ENCODE measurements around the gene ACOX2. TPM values are rescaled to one million over a fixed set of nuclear protein-coding genes. Genes with fewer than 3 reads are reported as not detected.

Gene ACOX2
- total RNA-seq, 4 donors from 2014 or later = 17.3 to 43.3 (median 23.6) TPM

- 89 to 91% methylated on average over 5 to 6 of the region's 7 CpGs for WGBS, 2 donors (ENCODE audit: low coverage in 1 of 2)
- H3K4me3 ChIP-seq = no peak overlapping the region
- H3K4me1 ChIP-seq = peaks cover 0 to 54% (median 0%) of the 10 kb centered on the region in 3 donors
- peak overlapping the region in 1 of 4 donors; percentile 82 for H3K27ac ChIP-seq
- no peak for ATAC-seq
- no peaks in the 10 kb centered on the region for H3K27me3 ChIP-seq
- TF ChIP-seq, protein P1, sequence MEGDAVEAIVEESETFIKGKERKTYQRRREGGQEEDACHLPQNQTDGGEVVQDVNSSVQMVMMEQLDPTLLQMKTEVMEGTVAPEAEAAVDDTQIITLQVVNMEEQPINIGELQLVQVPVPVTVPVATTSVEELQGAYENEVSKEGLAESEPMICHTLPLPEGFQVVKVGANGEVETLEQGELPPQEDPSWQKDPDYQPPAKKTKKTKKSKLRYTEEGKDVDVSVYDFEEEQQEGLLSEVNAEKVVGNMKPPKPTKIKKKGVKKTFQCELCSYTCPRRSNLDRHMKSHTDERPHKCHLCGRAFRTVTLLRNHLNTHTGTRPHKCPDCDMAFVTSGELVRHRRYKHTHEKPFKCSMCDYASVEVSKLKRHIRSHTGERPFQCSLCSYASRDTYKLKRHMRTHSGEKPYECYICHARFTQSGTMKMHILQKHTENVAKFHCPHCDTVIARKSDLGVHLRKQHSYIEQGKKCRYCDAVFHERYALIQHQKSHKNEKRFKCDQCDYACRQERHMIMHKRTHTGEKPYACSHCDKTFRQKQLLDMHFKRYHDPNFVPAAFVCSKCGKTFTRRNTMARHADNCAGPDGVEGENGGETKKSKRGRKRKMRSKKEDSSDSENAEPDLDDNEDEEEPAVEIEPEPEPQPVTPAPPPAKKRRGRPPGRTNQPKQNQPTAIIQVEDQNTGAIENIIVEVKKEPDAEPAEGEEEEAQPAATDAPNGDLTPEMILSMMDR (IDR thresholded peaks at IDR 0.05) = no peak
- H3K9me3 ChIP-seq = no peaks in the 10 kb centered on the region
- H3K36me3 ChIP-seq = peaks cover 0 to 5% of the 10 kb centered on the region in 2 donors
Measured at GRCh38 chr3:58572634-58573230, 35.7 kb upstream of the ACOX2 start.

DNA sequence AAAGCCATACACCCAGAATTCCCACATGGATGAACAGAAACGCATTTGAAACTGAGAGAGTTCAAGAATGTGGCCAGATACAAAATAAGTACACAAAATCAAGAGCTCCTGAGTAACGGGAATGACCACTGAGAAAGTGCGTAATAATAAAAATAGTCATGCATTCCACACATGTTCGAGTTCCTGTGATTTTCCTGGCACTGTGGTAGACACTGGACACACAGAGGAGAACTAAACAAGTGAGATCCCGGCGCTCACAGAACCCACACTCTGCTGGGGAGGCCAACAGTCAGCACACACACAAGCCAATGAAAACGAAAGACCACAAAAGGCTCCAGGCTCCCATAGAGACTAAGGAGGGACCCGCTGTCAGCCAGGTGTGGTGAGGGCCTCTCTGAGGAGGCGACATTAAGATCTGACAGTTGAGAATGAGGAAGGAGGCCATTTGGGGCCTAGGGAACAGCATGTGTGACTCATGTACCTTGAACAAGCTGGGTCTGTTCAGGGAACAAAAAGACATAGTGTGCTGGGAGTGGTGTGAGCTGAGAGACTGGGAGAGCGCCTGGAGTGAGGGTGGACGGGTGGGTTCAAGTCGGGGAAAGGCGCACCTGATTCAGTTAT, 35.1 kb upstream of the ACOX2 start:
- no peak for ATAC-seq
- TF ChIP-seq, protein P1 (IDR thresholded peaks at IDR 0.05) = no peak
- TF ChIP-seq EP300 (IDR thresholded peaks at IDR 0.05) (no peak), POLR2AphosphoS5 (IDR thresholded peaks at IDR 0.05) (no peak)
- peaks cover 0 to 48% (median 0%) of the 10 kb centered on the region in 3 donors for H3K4me1 ChIP-seq
- no peaks in the 10 kb centered on the region for H3K27me3 ChIP-seq
- peaks cover 0 to 8% of the 10 kb centered on the region in 2 donors for H3K36me3 ChIP-seq
- H3K9me3 ChIP-seq = no peaks in the 10 kb centered on the region
- no peak overlapping the region for H3K27ac ChIP-seq
- no peak overlapping the region for H3K4me3 ChIP-seq
- WGBS, 2 donors (ENCODE audit: low coverage in 1 of 2) = 71 to 92% methylated on average over 7 to 13 of the region's 13 CpGs

DNA sequence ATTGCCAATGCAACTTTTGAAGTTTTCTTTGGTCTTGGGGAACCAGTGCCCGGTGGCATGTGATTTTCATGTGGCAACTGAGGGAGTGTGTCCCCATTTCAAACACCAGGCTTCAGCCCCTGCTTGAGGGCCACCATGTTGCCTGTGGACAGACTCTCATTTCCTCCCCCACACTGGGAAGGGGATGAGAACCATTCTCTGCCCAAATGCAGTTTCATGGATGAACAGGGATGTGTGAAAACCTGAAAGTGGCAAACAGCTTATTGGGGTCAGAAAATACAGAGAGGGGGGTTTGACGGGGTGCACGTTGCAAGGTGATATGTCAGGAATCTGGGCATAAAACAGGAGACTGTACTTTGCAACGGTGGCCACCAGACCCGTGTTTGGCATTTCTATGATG, 33.9 kb upstream of the ACOX2 start:
- TF ChIP-seq, protein P1 (IDR thresholded peaks at IDR 0.05) = no peak
- TF ChIP-seq EP300 (IDR thresholded peaks at IDR 0.05) = no peak
- Histone ChIP-seq H3K36me3 (peaks cover 0 to 21% of the 10 kb centered on the region in 2 donors), H3K9me3 (no peaks in the 10 kb centered on the region), H3K27ac (no peak overlapping the region), H3K4me3 (no peak overlapping the region), H3K27me3 (no peaks in the 10 kb centered on the region), H3K4me1 (peaks cover 0 to 35% (median 0%) of the 10 kb centered on the region in 3 donors)
- ATAC-seq = no peak
- WGBS, 2 donors (ENCODE audit: low coverage in 1 of 2) = 77 to 87% methylated on average over 3 to 4 of the region's 5 CpGs

DNA sequence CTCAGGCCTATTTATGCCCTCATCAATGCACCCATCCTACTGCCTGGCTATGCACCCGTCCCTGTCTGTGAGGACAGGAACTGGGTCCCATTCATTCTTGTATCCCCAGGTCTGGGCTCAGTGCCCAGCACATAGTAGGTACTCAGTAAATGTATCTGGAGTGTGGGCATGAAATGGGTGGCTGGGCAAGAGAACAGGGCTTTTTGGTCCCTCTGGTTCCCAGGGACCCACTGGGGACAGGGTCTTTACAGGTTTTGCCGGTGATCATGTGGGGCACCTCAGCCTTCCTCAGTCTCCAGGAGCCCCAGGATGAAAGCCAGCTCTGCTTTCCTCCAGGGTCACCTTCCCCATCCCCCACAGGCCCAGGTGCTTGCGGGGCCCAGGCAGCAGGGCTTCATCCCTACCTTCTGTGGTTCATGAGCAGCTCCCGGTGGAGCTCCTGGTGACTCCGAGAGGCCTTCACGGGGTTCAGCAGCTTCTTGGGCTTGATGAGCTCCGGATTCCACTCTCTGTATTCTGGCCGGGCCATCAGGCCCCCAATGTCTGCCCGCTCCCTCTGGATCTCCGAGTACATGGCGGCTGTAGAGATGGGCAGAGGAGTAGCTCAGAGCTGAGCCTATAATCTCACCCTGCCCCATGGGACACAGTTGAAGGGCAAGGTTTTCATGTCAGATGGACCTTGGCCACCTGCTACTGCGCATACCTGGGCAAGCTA, 32.5 kb upstream of the ACOX2 start:
- no peak for ATAC-seq
- Histone ChIP-seq H3K4me1 (peaks cover 0 to 21% (median 0%) of the 10 kb centered on the region in 3 donors), H3K9me3 (no peaks in the 10 kb centered on the region), H3K27ac (peak overlapping the region in 1 of 4 donors; percentile 14), H3K36me3 (peaks cover 0 to 31% of the 10 kb centered on the region in 2 donors), H3K27me3 (no peaks in the 10 kb centered on the region), H3K4me3 (no peak overlapping the region)
- TF ChIP-seq POLR2AphosphoS5 (IDR thresholded peaks at IDR 0.05) (no peak), POLR2A (IDR thresholded peaks at IDR 0.05) (no peak), EP300 (IDR thresholded peaks at IDR 0.05) (no peak)
- TF ChIP-seq, protein P1 (IDR thresholded peaks at IDR 0.05) = no peak
- 80 to 90% methylated on average over 2 to 5 of the region's 12 CpGs for WGBS, 2 donors (ENCODE audit: low coverage in 1 of 2)

All from gastroesophageal sphincter (tissue), 4 donors.